HG03108 (cell line): Measurements from ENCODE around the gene HDLBP.

ENCODE experiments used
- ATAC-seq: cut with Tn5 transposase; IDR thresholded peaks from one replicate; pipeline ENCODE4 v1.9.1; 2021; ENCODE audit warnings: moderate library complexity; ENCODE audit not compliant: unreplicated experiment

Gene HDLBP

GRCh38 chr2:241214209-241214608, 101.3 kb downstream of the HDLBP start:
- no peak for ATAC-seq

GRCh38 chr2:241213567-241213966, 101.9 kb downstream of the HDLBP start:
- ATAC-seq = no peak

- no peak for ATAC-seq
These were observed 102.4 kb downstream of the HDLBP start for GRCh38 chr2:241213041-241213440.

- no peak for ATAC-seq
These were observed 104.2 kb downstream of the HDLBP start for GRCh38 chr2:241211276-241211675.

GRCh38 chr2:241209271-241209670, 106.2 kb downstream of the HDLBP start:
- no peak for ATAC-seq

GRCh38 chr2:241208058-241208457, 107.4 kb downstream of the HDLBP start:
- no peak for ATAC-seq

- no peak for ATAC-seq
These were observed 107.8 kb downstream of the HDLBP start for GRCh38 chr2:241207641-241208040.

- ATAC-seq = no peak
These were observed 108.3 kb downstream of the HDLBP start for GRCh38 chr2:241207151-241207550.

- ATAC-seq = no peak
These were observed 110.4 kb downstream of the HDLBP start for GRCh38 chr2:241205086-241205485.

- ATAC-seq = no peak
These were observed 111.0 kb downstream of the HDLBP start for GRCh38 chr2:241204490-241204889.

- ATAC-seq = no peak
These were observed 111.5 kb downstream of the HDLBP start for GRCh38 chr2:241204010-241204384.

- ATAC-seq = no peak
These were observed 112.1 kb downstream of the HDLBP start for GRCh38 chr2:241203218-241204009.

- no peak for ATAC-seq
These were observed 112.8 kb downstream of the HDLBP start for GRCh38 chr2:241202681-241203080.

GRCh38 chr2:241202268-241202585, 113.2 kb downstream of the HDLBP start:
- ATAC-seq = no peak

GRCh38 chr2:241201445-241202267, 113.8 kb downstream of the HDLBP start:
- no peak for ATAC-seq

- no peak for ATAC-seq
These were observed 114.6 kb downstream of the HDLBP start for GRCh38 chr2:241200822-241201395.

GRCh38 chr2:241199897-241200821, 115.3 kb downstream of the HDLBP start:
- no peak for ATAC-seq

- no peak for ATAC-seq
These were observed 116.2 kb downstream of the HDLBP start for GRCh38 chr2:241199286-241199685.

GRCh38 chr2:241198381-241199279, 116.8 kb downstream of the HDLBP start:
- ATAC-seq = no peak

- no peak for ATAC-seq
These were observed 117.5 kb downstream of the HDLBP start for GRCh38 chr2:241197947-241198346.
